GM19351 (cell line): ENCODE results near the gene SNRPA1.
A peak's percentile ranks its signal among the peaks of the same experiment; 100 is the strongest.

ENCODE experiments used
- ATAC-seq: cut with Tn5 transposase; IDR thresholded peaks from one replicate; pipeline ENCODE4 v1.9.1; 2021; ENCODE audit warnings: mild to moderate bottlenecking, moderate library complexity; ENCODE audit not compliant: unreplicated experiment

SNRPA1 gene

GRCh38 chr15:101264911-101265641 lies 30.0 kb downstream of the SNRPA1 start:
- ATAC-seq: no peak

- ATAC-seq: peak; percentile 46
Measured at GRCh38 chr15:101264011-101264410, 31.0 kb downstream of the SNRPA1 start.

GRCh38 chr15:101262551-101262950 lies 32.5 kb downstream of the SNRPA1 start:
- no peak for ATAC-seq

GRCh38 chr15:101258238-101259144 lies 36.6 kb downstream of the SNRPA1 start:
- peak; percentile 79 for ATAC-seq

GRCh38 chr15:101256757-101257156 lies 38.3 kb downstream of the SNRPA1 start:
- no peak for ATAC-seq

GRCh38 chr15:101255615-101256241 lies 39.3 kb downstream of the SNRPA1 start:
- ATAC-seq: no peak

GRCh38 chr15:101255051-101255395 lies 40.0 kb downstream of the SNRPA1 start:
- ATAC-seq: no peak

GRCh38 chr15:101254157-101255050 lies 40.6 kb downstream of the SNRPA1 start:
- no peak for ATAC-seq

GRCh38 chr15:101252836-101253235 lies 42.2 kb downstream of the SNRPA1 start:
- ATAC-seq: no peak

GRCh38 chr15:101251830-101252820 lies 42.9 kb downstream of the SNRPA1 start, which contains the start of gene CHSY1:
Gene CHSY1, minus strand, starts transcription at chr15:101252048. Its CDS starts 592 bp downstream, at chr15:101251456.
- ATAC-seq: peak; percentile 72

- ATAC-seq: peak; percentile 39
Measured at GRCh38 chr15:101250873-101251829, 43.9 kb downstream of the SNRPA1 start.

GRCh38 chr15:101250341-101250831 lies 44.7 kb downstream of the SNRPA1 start:
- no peak for ATAC-seq

GRCh38 chr15:101248274-101248673 lies 46.8 kb downstream of the SNRPA1 start:
- ATAC-seq: no peak

- no peak for ATAC-seq
Measured at GRCh38 chr15:101246824-101247745, 48.0 kb downstream of the SNRPA1 start.

- no peak for ATAC-seq
Measured at GRCh38 chr15:101246391-101246790, 48.7 kb downstream of the SNRPA1 start.

- no peak for ATAC-seq
Measured at GRCh38 chr15:101244889-101245668, 50.0 kb downstream of the SNRPA1 start.
